ENCODE measurements around the gene SLC16A7. TPM values are rescaled to one million over a fixed set of nuclear protein-coding genes. Genes with fewer than 3 reads are reported as not detected.

The SLC16A7 gene
- total RNA-seq, 2 donors from 2014 or later: 2.2 to 3.6 TPM

GRCh38 chr12:59828521-59828920 is 232.7 kb downstream of the SLC16A7 start:
- H3K4me3 ChIP-seq (ENCODE audit: low read length): no peak overlapping the region
- Mint-ChIP-seq H3K27me3 (ENCODE audit: insufficient read depth) (no peaks in the 10 kb centered on the region), H3K9me3 (peaks cover 2% of the 10 kb centered on the region), H3K4me1 (no peaks in the 10 kb centered on the region), H3K4me3 (no peak overlapping the region), H3K27ac (no peak overlapping the region), H3K36me3 (ENCODE audit: low read depth) (no peaks in the 10 kb centered on the region)
- DNase-seq: no peak
- H3K4me1 ChIP-seq (ENCODE audit: control insufficient read depth, insufficient read depth, low read length): no peaks in the 10 kb centered on the region
- no peaks in the 10 kb centered on the region for H3K27me3 ChIP-seq (ENCODE audit: control insufficient read depth, insufficient read depth, low read length, poor library complexity, severe bottlenecking)
- TF ChIP-seq CTCF (conservative IDR thresholded peaks at IDR 0.05): no peak
- H3K9ac ChIP-seq (ENCODE audit: extremely low read depth, low read length, poor library complexity, severe bottlenecking): no peak overlapping the region
- no peaks in the 10 kb centered on the region for H3K36me3 ChIP-seq (ENCODE audit: control insufficient read depth, insufficient read depth, low read length)
- peaks cover 5% of the 10 kb centered on the region for H3K9me3 ChIP-seq (ENCODE audit: control insufficient read depth, low read length)
- H3K27ac ChIP-seq (ENCODE audit: low read depth, low read length): no peak overlapping the region

- Histone ChIP-seq H3K4me1 (ENCODE audit: control insufficient read depth, insufficient read depth, low read length) (no peaks in the 10 kb centered on the region), H3K36me3 (ENCODE audit: control insufficient read depth, insufficient read depth, low read length) (no peaks in the 10 kb centered on the region), H3K9me3 (ENCODE audit: control insufficient read depth, low read length) (no peaks in the 10 kb centered on the region), H3K4me3 (ENCODE audit: low read length) (no peak overlapping the region), H3K27me3 (ENCODE audit: control insufficient read depth, insufficient read depth, low read length, poor library complexity, severe bottlenecking) (no peaks in the 10 kb centered on the region), H3K9ac (ENCODE audit: extremely low read depth, low read length, poor library complexity, severe bottlenecking) (no peak overlapping the region), H3K27ac (ENCODE audit: low read depth, low read length) (no peak overlapping the region)
- no peaks in the 10 kb centered on the region for H3K36me3 Mint-ChIP-seq (ENCODE audit: low read depth)
- no peak overlapping the region for H3K27ac Mint-ChIP-seq
- no peaks in the 10 kb centered on the region for H3K9me3 Mint-ChIP-seq
- TF ChIP-seq CTCF (conservative IDR thresholded peaks at IDR 0.05): no peak
- 78 to 96% methylated on average over 2 to 3 of the region's 3 CpGs for WGBS, 2 experiments (ENCODE audit: insufficient coverage in 1 of 2, insufficient read length in 1 of 2)
- no peak overlapping the region for H3K4me3 Mint-ChIP-seq
- DNase-seq: no peak
- H3K27me3 Mint-ChIP-seq (ENCODE audit: insufficient read depth): no peaks in the 10 kb centered on the region
- no peaks in the 10 kb centered on the region for H3K4me1 Mint-ChIP-seq
These were observed 237.6 kb downstream of the SLC16A7 start for GRCh38 chr12:59833408-59833807.

- H3K36me3 ChIP-seq (ENCODE audit: control insufficient read depth, insufficient read depth, low read length): no peaks in the 10 kb centered on the region
- H3K4me1 ChIP-seq (ENCODE audit: control insufficient read depth, insufficient read depth, low read length): no peaks in the 10 kb centered on the region
- no peak overlapping the region for H3K9ac ChIP-seq (ENCODE audit: extremely low read depth, low read length, poor library complexity, severe bottlenecking)
- no peaks in the 10 kb centered on the region for H3K9me3 Mint-ChIP-seq
- no peak overlapping the region for H3K27ac ChIP-seq (ENCODE audit: low read depth, low read length)
- H3K27me3 ChIP-seq (ENCODE audit: control insufficient read depth, insufficient read depth, low read length, poor library complexity, severe bottlenecking): no peaks in the 10 kb centered on the region
- no peaks in the 10 kb centered on the region for H3K9me3 ChIP-seq (ENCODE audit: control insufficient read depth, low read length)
- H3K4me3 Mint-ChIP-seq: no peak overlapping the region
- 59 to 100% methylated on average over 1 to 2 of the region's 2 CpGs for WGBS, 2 experiments (ENCODE audit: insufficient coverage in 1 of 2, insufficient read length in 1 of 2)
- H3K36me3 Mint-ChIP-seq (ENCODE audit: low read depth): no peaks in the 10 kb centered on the region
- no peak for DNase-seq
- H3K4me3 ChIP-seq (ENCODE audit: low read length): no peak overlapping the region
- TF ChIP-seq CTCF (conservative IDR thresholded peaks at IDR 0.05): peak; percentile 97
- no peak overlapping the region for H3K27ac Mint-ChIP-seq
- no peaks in the 10 kb centered on the region for H3K27me3 Mint-ChIP-seq (ENCODE audit: insufficient read depth)
- no peaks in the 10 kb centered on the region for H3K4me1 Mint-ChIP-seq
These were observed 239.0 kb downstream of the SLC16A7 start for GRCh38 chr12:59834659-59835474.

Data from endodermal cell (in vitro differentiated cells).